PFSK-1 (cell line): ENCODE measurements around the gene FADD.
A peak's percentile ranks its signal among the peaks of the same experiment; 100 is the strongest.

Experiments used
- FOXP2 ChIP-seq: optimal IDR thresholded peaks from 2 replicates; pipeline ENCODE3; 2011; ENCODE audit warnings: borderline replicate concordance, control low read depth, inconsistent platforms; ENCODE audit not compliant: insufficient read depth; ENCODE audit errors: extremely low read length, extremely low read depth
- POLR2AphosphoS5 ChIP-seq: IDR thresholded peaks from 2 replicates; pipeline ENCODE4 v1.6.1; 2012; ENCODE audit warnings: low read depth, mild to moderate bottlenecking, control low read depth, low read length, moderate library complexity
- SIN3A ChIP-seq: IDR thresholded peaks from 2 replicates; pipeline ENCODE4 v1.6.1; 2012; ENCODE audit warnings: mild to moderate bottlenecking, low read length, moderate library complexity, borderline replicate concordance; ENCODE audit not compliant: insufficient read depth
- TAF1 ChIP-seq: IDR thresholded peaks from 2 replicates; pipeline ENCODE4 v1.6.1; 2012; ENCODE audit warnings: low read length, control low read depth, borderline replicate concordance; ENCODE audit not compliant: insufficient read depth
- TF ChIP-seq, protein P1 (sequence below), 2 experiments: IDR thresholded peaks; 2 replicates each; pipeline versions ENCODE4 v1.6.1 to v1.8.0; 2011 to 2012; ENCODE audit warnings: low read depth in 2 of 2, low read length in 2 of 2, control low read depth in 1 of 2, inconsistent platforms in 1 of 2, mild to moderate bottlenecking in 1 of 2, moderate library complexity in 1 of 2; ENCODE audit not compliant: insufficient read depth in 1 of 2

The FADD gene

DNA sequence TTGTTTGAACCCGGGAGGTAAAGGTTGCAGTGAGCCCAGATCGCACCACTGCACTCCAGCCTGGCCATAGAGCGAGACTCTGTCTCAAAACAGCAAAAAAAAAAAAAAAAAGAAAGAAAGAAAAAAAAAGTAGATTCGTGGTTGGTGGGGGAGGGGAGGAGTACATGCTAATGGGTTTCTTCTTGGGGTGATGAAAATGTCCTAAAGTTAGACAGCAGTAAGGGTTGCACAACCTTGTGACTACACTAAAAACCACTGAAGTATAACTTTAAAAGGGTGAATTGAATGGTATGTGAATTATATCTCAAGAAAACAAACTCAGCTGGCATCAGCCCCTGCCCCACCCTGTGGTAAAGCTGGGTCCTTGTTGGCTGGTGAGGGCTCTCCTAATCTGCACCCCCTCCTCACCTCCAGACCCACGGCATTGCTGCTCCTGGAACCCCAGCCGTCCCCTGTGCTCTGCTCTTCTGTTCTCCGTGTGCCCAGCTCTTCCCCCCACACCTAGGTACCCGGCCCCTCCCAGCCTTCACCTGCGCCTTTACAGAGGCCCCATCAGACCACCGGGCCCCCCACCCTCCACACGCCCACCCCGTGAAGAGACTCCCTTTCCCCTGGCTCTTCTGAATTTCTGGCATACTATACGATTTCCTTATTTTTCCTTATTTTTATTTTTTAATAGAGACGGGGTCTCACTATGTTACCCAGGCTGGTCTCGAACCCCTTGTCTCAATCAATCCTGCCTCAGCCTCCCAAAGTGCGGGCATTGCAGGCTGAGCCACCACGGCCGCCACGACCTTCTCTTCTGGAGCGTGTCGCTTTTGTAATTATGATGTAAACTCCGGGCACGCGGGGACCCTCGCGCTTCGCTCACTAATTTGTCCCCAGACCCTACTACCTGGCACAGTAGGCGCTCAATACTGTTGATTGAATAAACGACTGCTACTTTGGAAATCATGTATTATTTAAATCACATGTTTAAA is 924 bp upstream of the FADD start:
- no peak for TF ChIP-seq POLR2AphosphoS5
- TF ChIP-seq, protein P1, sequence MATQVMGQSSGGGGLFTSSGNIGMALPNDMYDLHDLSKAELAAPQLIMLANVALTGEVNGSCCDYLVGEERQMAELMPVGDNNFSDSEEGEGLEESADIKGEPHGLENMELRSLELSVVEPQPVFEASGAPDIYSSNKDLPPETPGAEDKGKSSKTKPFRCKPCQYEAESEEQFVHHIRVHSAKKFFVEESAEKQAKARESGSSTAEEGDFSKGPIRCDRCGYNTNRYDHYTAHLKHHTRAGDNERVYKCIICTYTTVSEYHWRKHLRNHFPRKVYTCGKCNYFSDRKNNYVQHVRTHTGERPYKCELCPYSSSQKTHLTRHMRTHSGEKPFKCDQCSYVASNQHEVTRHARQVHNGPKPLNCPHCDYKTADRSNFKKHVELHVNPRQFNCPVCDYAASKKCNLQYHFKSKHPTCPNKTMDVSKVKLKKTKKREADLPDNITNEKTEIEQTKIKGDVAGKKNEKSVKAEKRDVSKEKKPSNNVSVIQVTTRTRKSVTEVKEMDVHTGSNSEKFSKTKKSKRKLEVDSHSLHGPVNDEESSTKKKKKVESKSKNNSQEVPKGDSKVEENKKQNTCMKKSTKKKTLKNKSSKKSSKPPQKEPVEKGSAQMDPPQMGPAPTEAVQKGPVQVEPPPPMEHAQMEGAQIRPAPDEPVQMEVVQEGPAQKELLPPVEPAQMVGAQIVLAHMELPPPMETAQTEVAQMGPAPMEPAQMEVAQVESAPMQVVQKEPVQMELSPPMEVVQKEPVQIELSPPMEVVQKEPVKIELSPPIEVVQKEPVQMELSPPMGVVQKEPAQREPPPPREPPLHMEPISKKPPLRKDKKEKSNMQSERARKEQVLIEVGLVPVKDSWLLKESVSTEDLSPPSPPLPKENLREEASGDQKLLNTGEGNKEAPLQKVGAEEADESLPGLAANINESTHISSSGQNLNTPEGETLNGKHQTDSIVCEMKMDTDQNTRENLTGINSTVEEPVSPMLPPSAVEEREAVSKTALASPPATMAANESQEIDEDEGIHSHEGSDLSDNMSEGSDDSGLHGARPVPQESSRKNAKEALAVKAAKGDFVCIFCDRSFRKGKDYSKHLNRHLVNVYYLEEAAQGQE (IDR thresholded peaks at IDR 0.05; ENCODE audit: insufficient read depth in 1 of 2, low read depth in 2 of 2, low read length in 2 of 2) = no peak
- TF ChIP-seq SIN3A = no peak
- TF ChIP-seq FOXP2 = no peak
- no peak for TF ChIP-seq TAF1

DNA sequence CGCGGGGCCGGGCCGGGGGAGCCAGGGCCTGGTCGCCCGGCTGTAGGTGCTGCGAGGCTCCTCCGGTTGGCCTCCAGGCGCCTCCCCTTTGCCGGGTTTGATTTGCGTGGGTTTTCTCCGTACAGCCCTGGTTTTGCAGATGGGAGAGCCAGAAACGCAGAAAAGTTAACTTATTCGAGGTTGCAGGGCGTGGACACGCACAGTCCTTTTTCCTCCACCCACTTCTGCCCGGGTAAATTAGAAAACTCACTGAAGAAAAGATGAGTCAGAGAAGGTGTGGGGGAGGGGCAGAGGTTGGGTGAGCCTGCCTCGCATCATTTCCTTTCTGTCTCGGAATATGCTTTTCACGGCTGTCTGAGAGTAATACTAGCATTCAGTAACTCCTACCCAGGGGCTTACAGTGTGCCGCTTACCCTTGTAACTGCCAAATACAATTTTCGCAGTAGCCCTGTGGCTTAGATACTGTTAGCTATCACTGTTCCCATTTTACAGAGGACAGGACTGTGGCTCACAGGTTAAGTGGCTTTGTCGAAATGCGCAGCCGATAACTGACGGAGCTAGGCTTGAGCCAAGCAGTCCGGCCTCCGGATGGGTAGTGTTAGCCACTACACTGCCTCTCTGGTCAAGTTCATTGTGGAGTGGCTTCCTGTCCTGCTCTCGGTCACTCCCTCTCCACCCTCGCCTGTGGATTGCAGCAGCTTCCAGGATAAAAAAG is 812 bp downstream of the FADD start:
- TF ChIP-seq SIN3A (no peak), FOXP2 (no peak), TAF1 (peak; percentile 53; the same call in 1 of the 2 replicates)
- TF ChIP-seq, protein P1 (IDR thresholded peaks at IDR 0.05; ENCODE audit: insufficient read depth in 1 of 2, low read depth in 2 of 2, low read length in 2 of 2) = 0 out of 4 replicates have a peak, but pooled peaks of 1 of the 2 experiments have one; percentile 19

DNA sequence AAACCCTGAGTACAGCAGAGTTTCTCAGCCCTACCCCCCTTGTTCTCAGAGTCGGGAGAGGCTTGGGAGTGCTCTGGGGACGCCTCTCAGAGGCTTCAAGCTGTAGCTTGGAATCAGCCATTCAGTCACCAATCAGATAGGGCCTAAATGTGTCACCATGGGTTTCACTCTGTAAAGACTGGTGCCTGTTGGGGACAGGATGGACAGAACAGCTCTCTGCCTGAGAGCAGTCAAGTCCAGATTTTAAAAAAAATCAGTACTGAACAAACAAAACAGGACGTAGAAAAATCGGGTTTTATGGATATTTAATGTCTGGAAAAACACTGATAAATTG is 1.3 kb downstream of the FADD start:
- TF ChIP-seq FOXP2 = no peak
- TF ChIP-seq TAF1 = no peak
- no peak for TF ChIP-seq POLR2AphosphoS5
- TF ChIP-seq, protein P1 (IDR thresholded peaks at IDR 0.05; ENCODE audit: insufficient read depth in 1 of 2, low read depth in 2 of 2, low read length in 2 of 2) = no peak
- no peak for TF ChIP-seq SIN3A

DNA sequence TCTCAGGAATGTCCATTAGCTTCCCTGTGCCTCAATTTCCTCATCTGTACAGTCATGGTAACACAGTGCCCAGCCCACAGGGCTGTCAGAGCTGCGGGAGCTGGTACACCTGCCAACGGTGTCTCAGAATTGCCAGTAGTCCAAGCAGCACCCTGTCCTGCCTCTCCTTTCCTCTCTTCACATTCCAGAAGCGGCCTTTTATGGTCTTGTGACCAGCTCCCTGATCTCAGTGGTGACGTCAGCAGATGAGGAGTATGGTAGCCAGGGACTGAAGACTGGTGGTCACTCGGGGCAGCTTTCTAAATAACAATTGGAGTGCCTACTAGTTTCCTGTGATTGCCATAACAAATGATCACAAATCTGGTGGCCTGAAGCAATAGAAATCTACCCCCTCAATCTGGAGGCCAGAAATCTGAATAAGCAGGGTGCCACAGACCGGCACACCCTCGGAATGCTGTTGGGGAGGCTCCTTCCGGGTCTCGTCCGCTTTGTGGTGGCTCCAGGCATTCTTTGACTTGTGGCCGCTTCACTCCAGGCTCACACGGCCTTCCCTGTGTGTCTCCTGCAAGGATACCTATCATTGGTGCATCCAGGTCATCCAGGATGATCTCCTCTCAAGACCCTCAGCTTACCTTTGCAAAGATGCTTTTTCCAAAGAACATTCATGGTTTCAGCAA is 2.1 kb downstream of the FADD start:
- TF ChIP-seq TAF1 (no peak), POLR2AphosphoS5 (no peak), FOXP2 (no peak), SIN3A (no peak)
- TF ChIP-seq, protein P1 (IDR thresholded peaks at IDR 0.05; ENCODE audit: insufficient read depth in 1 of 2, low read depth in 2 of 2, low read length in 2 of 2) = no peak
